HEK293 (cell line): ENCODE data around the gene ZNF280B.

ENCODE experiments used
- CTCF ChIA-PET: fragments of 350-600 bp; formaldehyde crosslinking; extraction: SDS; loops from one replicate; lab custom pipeline; 2021; ENCODE audit warnings: antibody characterized with exemption; lab: Yijun Ruan, JAX
- POLR2A ChIA-PET: fragments of 300-600 bp; formaldehyde crosslinking; extraction: SDS; loops from one replicate; lab custom pipeline; 2020; ENCODE audit warnings: antibody characterized with exemption, inconsistent platforms; lab: Yijun Ruan, JAX
- H3K27ac ChIP-seq: fragments of 200-500 bp; sonication (Bioruptor generic); 2 replicates; pipeline ENCODE4 v1.5.1; 2014; ENCODE audit warnings: low read depth, low read length, control low read depth, inconsistent platforms; ENCODE audit errors: extremely low read depth
- H3K36me3 ChIP-seq, 2 experiments: fragments of 200-500 bp in 1 of 2; sonication (Bioruptor generic) in 1 of 2; 1 replicate in 1 of 2; 2 replicates in 1 of 2; pipeline ENCODE4 v1.5.1; 2014 to 2017; ENCODE audit warnings: inconsistent platforms in 2 of 2, low read length in 2 of 2; ENCODE audit not compliant: control insufficient read depth in 2 of 2, insufficient read depth in 1 of 2
- H3K4me1 ChIP-seq: fragments of 200-500 bp; sonication (Bioruptor generic); 2 replicates; pipeline ENCODE4 v1.5.1; 2014; ENCODE audit warnings: mild to moderate bottlenecking, low read length, inconsistent platforms; ENCODE audit not compliant: control insufficient read depth, insufficient read depth
- H3K4me3 ChIP-seq: 2 replicates; pipeline ENCODE4 v1.5.1; 2011; ENCODE audit warnings: low read depth, mild to moderate bottlenecking, control low read depth, low read length, moderate library complexity
- H3K9me3 ChIP-seq: fragments of 200-500 bp; sonication (Bioruptor generic); 2 replicates; pipeline ENCODE4 v1.5.1; 2014; ENCODE audit warnings: low read depth, low read length, inconsistent platforms; ENCODE audit not compliant: control insufficient read depth, insufficient read depth
- BCL11B ChIP-seq: fragments of 450-650 bp; formaldehyde crosslinking; IDR thresholded peaks from 2 replicates; pipeline ENCODE4 v1.5.1; 2016; ENCODE audit warnings: low read depth, missing biosample characterization, missing genetic modification characterization
- IKZF3 ChIP-seq: fragments of 450-650 bp; IDR thresholded peaks from 2 replicates; pipeline ENCODE4 v1.5.0; 2018; ENCODE audit warnings: missing biosample characterization, mild to moderate bottlenecking, missing genetic modification characterization, moderate library complexity
- WT1 ChIP-seq: fragments of 450-650 bp; formaldehyde crosslinking; IDR thresholded peaks from 2 replicates; pipeline ENCODE4 v1.5.1; 2016; ENCODE audit warnings: missing biosample characterization, missing genetic modification characterization
- ZBTB48 ChIP-seq: fragments of 450-650 bp; formaldehyde crosslinking; IDR thresholded peaks from 2 replicates; pipeline ENCODE4 v1.5.1; 2016; ENCODE audit warnings: missing biosample characterization, missing genetic modification characterization
- ZNF112 ChIP-seq: fragments of 450-650 bp; formaldehyde crosslinking; IDR thresholded peaks from 2 replicates; pipeline ENCODE4 v1.5.0; 2017; ENCODE audit warnings: missing biosample characterization, missing genetic modification characterization
- ZNF521 ChIP-seq: fragments of 450-650 bp; formaldehyde crosslinking; IDR thresholded peaks from 2 replicates; pipeline ENCODE4 v1.5.1; 2017; ENCODE audit warnings: missing biosample characterization, mild to moderate bottlenecking, missing genetic modification characterization
- ZNF654 ChIP-seq: fragments of 450-650 bp; formaldehyde crosslinking; IDR thresholded peaks from 2 replicates; pipeline ENCODE4 v1.5.1; 2016; ENCODE audit warnings: low read depth, missing biosample characterization, missing genetic modification characterization
- ZNF768 ChIP-seq: fragments of 450-650 bp; formaldehyde crosslinking; IDR thresholded peaks from 2 replicates; pipeline ENCODE4 v1.5.1; 2018; ENCODE audit warnings: missing biosample characterization, mild to moderate bottlenecking, missing genetic modification characterization
- TF ChIP-seq, protein P1 (sequence below): fragments of 450-650 bp; formaldehyde crosslinking; IDR thresholded peaks from 2 replicates; pipeline ENCODE4 v1.5.1; 2016; ENCODE audit warnings: missing biosample characterization, missing genetic modification characterization
- TF ChIP-seq, protein P2 (sequence below): fragments of 450-650 bp; formaldehyde crosslinking; IDR thresholded peaks from 2 replicates; pipeline ENCODE4 v1.5.1; 2017; ENCODE audit warnings: missing biosample characterization, missing genetic modification characterization
- TF ChIP-seq, protein P3 (sequence below): fragments of 450-650 bp; formaldehyde crosslinking; IDR thresholded peaks from 2 replicates; pipeline ENCODE4 v1.5.1; 2016; ENCODE audit warnings: missing biosample characterization, missing genetic modification characterization
- TF ChIP-seq, protein P4 (sequence below): fragments of 450-650 bp; formaldehyde crosslinking; IDR thresholded peaks from 2 replicates; pipeline ENCODE4 v1.5.1; 2016; ENCODE audit warnings: missing biosample characterization, missing genetic modification characterization

The ZNF280B gene

DNA sequence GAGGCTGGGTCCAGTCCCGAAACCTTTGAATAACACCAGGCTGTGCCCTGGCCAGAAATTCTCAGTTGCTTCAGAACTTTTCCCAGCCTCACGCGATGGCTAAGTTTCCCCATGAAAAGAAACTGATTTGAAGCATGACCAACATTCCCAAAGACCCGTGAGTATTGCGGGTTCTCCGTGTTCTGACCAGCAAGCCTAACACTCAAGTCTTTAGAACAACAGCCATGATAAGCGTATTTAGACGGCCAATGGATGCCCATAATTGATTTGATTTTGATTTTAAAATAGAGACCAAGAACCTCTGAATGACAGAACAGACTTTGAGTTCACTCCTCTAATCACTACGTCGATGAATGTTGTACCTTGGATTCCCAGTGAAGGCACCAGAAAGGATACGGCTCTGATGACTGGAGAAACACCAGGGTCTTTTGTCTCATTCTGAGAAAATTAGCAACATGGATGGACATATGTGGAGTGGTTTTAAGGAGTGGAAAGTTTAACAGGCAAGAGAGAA is 43.9 kb downstream of the ZNF280B start (continued):
- TF ChIP-seq ZNF112 (tag by site-specific recombination) (no peak), ZNF768 (tag by site-specific recombination) (no peak), BCL11B (tag by site-specific recombination) (no peak)
- TF ChIP-seq, protein P1, sequence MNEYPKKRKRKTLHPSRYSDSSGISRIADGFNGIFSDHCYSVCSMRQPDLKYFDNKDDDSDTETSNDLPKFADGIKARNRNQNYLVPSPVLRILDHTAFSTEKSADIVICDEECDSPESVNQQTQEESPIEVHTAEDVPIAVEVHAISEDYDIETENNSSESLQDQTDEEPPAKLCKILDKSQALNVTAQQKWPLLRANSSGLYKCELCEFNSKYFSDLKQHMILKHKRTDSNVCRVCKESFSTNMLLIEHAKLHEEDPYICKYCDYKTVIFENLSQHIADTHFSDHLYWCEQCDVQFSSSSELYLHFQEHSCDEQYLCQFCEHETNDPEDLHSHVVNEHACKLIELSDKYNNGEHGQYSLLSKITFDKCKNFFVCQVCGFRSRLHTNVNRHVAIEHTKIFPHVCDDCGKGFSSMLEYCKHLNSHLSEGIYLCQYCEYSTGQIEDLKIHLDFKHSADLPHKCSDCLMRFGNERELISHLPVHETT (tag by site-specific recombination), result no peak
- TF ChIP-seq, protein P2, sequence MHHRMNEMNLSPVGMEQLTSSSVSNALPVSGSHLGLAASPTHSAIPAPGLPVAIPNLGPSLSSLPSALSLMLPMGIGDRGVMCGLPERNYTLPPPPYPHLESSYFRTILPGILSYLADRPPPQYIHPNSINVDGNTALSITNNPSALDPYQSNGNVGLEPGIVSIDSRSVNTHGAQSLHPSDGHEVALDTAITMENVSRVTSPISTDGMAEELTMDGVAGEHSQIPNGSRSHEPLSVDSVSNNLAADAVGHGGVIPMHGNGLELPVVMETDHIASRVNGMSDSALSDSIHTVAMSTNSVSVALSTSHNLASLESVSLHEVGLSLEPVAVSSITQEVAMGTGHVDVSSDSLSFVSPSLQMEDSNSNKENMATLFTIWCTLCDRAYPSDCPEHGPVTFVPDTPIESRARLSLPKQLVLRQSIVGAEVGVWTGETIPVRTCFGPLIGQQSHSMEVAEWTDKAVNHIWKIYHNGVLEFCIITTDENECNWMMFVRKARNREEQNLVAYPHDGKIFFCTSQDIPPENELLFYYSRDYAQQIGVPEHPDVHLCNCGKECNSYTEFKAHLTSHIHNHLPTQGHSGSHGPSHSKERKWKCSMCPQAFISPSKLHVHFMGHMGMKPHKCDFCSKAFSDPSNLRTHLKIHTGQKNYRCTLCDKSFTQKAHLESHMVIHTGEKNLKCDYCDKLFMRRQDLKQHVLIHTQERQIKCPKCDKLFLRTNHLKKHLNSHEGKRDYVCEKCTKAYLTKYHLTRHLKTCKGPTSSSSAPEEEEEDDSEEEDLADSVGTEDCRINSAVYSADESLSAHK (tag by site-specific recombination), result no peak

DNA sequence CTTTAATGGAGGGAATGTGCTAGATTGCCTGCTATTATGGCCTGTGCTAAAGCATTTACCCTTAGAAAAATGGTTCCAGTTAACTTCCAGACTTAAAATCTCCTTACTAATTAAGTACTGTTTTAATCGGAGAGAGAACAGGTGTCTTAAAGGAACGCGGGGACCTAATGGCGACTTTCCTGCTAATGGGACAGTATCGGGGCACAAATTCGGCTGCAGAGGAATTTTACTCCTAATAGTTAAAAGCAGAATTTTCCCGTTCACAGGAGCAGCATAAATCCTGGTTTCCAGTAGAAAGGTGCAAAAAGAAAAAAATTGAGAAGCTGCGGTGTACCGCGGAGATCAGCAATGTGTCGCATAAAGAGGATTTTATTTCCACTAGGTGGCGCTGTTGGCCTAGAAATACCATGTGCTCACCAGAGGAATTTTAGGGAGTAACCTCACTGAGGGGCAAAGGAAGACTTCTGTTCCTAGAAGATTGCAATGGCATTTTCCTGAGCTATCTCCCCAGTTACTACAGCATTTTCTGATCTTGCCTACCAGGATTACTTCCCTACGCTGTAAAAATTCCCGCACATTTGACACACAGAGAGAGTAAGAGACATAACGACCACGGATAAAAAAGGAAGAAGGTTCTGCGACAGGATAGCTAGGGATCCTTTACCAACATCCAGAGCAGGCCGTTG is 44.5 kb downstream of the ZNF280B start:
- no peaks in the 10 kb centered on the region for H3K36me3 ChIP-seq
- TF ChIP-seq WT1 (tag by site-specific recombination), result peak; percentile 81; the same call in 1 of the 2 replicates
- TF ChIP-seq, protein P3, sequence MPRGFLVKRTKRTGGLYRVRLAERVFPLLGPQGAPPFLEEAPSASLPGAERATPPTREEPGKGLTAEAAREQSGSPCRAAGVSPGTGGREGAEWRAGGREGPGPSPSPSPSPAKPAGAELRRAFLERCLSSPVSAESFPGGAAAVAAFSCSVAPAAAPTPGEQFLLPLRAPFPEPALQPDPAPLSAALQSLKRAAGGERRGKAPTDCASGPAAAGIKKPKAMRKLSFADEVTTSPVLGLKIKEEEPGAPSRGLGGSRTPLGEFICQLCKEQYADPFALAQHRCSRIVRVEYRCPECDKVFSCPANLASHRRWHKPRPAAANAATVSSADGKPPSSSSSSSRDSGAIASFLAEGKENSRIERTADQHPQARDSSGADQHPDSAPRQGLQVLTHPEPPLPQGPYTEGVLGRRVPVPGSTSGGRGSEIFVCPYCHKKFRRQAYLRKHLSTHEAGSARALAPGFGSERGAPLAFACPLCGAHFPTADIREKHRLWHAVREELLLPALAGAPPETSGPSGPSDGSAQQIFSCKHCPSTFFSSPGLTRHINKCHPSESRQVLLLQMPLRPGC (tag by site-specific recombination), result peak; percentile 70; the same call in 1 of the 2 replicates
- TF ChIP-seq ZNF654 (tag by site-specific recombination), result peak; percentile 98
- no peak for TF ChIP-seq ZNF521 (tag by site-specific recombination)
- peak; percentile 51; the same call in 1 of the 2 replicates for TF ChIP-seq ZBTB48 (tag by site-specific recombination)
- peak; percentile 34; the same call in 1 of the 2 replicates for TF ChIP-seq IKZF3 (tag by site-specific recombination)
- TF ChIP-seq, protein P4, sequence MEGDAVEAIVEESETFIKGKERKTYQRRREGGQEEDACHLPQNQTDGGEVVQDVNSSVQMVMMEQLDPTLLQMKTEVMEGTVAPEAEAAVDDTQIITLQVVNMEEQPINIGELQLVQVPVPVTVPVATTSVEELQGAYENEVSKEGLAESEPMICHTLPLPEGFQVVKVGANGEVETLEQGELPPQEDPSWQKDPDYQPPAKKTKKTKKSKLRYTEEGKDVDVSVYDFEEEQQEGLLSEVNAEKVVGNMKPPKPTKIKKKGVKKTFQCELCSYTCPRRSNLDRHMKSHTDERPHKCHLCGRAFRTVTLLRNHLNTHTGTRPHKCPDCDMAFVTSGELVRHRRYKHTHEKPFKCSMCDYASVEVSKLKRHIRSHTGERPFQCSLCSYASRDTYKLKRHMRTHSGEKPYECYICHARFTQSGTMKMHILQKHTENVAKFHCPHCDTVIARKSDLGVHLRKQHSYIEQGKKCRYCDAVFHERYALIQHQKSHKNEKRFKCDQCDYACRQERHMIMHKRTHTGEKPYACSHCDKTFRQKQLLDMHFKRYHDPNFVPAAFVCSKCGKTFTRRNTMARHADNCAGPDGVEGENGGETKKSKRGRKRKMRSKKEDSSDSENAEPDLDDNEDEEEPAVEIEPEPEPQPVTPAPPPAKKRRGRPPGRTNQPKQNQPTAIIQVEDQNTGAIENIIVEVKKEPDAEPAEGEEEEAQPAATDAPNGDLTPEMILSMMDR (tag by site-specific recombination), result peak; percentile 77
- TF ChIP-seq BCL11B (tag by site-specific recombination), result no peak
- no peaks in the 10 kb centered on the region for H3K4me1 ChIP-seq
- POLR2A ChIA-PET, result interaction anchor here (0.7 kb wide), 1 partner anchor 300 kb away, joined by 3 read pairs; no protein-coding TSS in a partner anchor
- H3K4me3 ChIP-seq, result no peak overlapping the region
- H3K27ac ChIP-seq, result no peak overlapping the region
- H3K9me3 ChIP-seq, result no peaks in the 10 kb centered on the region
- CTCF ChIA-PET, result interaction anchor here (0.6 to 7.0 kb wide), 78 partner anchors 9 to 1122 kb away, joined by 3 to 87 read pairs (median 4); partner anchors contain the start of genes PRAME and ZNF280A
